Measurements from ENCODE around the gene TOGARAM2.
A peak's percentile ranks its signal among the peaks of the same experiment; 100 is the strongest.

Gene TOGARAM2

GRCh38 chr2:29063646-29064345 is 82.7 kb downstream of the TOGARAM2 start:
- no peak for ATAC-seq
- TF ChIP-seq GLIS3 (CRISPR knock-in tag; IDR thresholded peaks at IDR 0.05) (no peak), ZNF70 (CRISPR knock-in tag; IDR thresholded peaks at IDR 0.05) (no peak), ZFP3 (CRISPR knock-in tag; IDR thresholded peaks at IDR 0.05) (no peak), ISL1 (CRISPR knock-in tag; IDR thresholded peaks at IDR 0.05) (peak; percentile 22; the same call in 1 of the 2 replicates), ARNTL (CRISPR knock-in tag; IDR thresholded peaks at IDR 0.05; ENCODE audit: borderline replicate concordance, low read depth) (no peak), POU6F1 (CRISPR knock-in tag; IDR thresholded peaks at IDR 0.05; ENCODE audit: borderline replicate concordance, low read depth) (no peak), ESRRG (CRISPR knock-in tag; IDR thresholded peaks at IDR 0.05) (no peak), PPARA (CRISPR knock-in tag; IDR thresholded peaks at IDR 0.05; ENCODE audit: borderline replicate concordance) (no peak), RARB (CRISPR knock-in tag; IDR thresholded peaks at IDR 0.05) (no peak)

GRCh38 chr2:29064346-29064715 is 83.2 kb downstream of the TOGARAM2 start:
- ATAC-seq, result no peak
- TF ChIP-seq OSR1 (CRISPR knock-in tag; IDR thresholded peaks at IDR 0.05), result no peak
- no peak for TF ChIP-seq ZNF70 (CRISPR knock-in tag; IDR thresholded peaks at IDR 0.05)
- TF ChIP-seq ZNF565 (CRISPR knock-in tag; conservative IDR thresholded peaks at IDR 0.05; ENCODE audit: low read depth), result no peak
- no peak for TF ChIP-seq TOX (CRISPR knock-in tag; IDR thresholded peaks at IDR 0.05; ENCODE audit: borderline replicate concordance)
- TF ChIP-seq PPARA (CRISPR knock-in tag; IDR thresholded peaks at IDR 0.05; ENCODE audit: borderline replicate concordance), result no peak
- no peak for TF ChIP-seq ZFP3 (CRISPR knock-in tag; IDR thresholded peaks at IDR 0.05)
- no peak for TF ChIP-seq CSRNP3 (CRISPR knock-in tag; IDR thresholded peaks at IDR 0.05)
- TF ChIP-seq GLIS3 (CRISPR knock-in tag; IDR thresholded peaks at IDR 0.05), result no peak
- no peak for TF ChIP-seq TSHZ2 (CRISPR knock-in tag; IDR thresholded peaks at IDR 0.05)
- no peak for TF ChIP-seq ESRRG (CRISPR knock-in tag; IDR thresholded peaks at IDR 0.05)
- TF ChIP-seq SNAI2 (CRISPR knock-in tag; IDR thresholded peaks at IDR 0.05), result no peak
- no peak for TF ChIP-seq BACH2 (CRISPR knock-in tag; IDR thresholded peaks at IDR 0.05; ENCODE audit: borderline replicate concordance)
- TF ChIP-seq TCF4 (CRISPR knock-in tag; IDR thresholded peaks at IDR 0.05; ENCODE audit: borderline replicate concordance), result no peak
- TF ChIP-seq ZC3H10 (CRISPR knock-in tag; IDR thresholded peaks at IDR 0.05), result no peak

- ATAC-seq, result no peak
- TF ChIP-seq SNAI2 (CRISPR knock-in tag; IDR thresholded peaks at IDR 0.05), result no peak
- no peak for TF ChIP-seq ARNTL (CRISPR knock-in tag; IDR thresholded peaks at IDR 0.05; ENCODE audit: borderline replicate concordance, low read depth)
- no peak for TF ChIP-seq PPARA (CRISPR knock-in tag; IDR thresholded peaks at IDR 0.05; ENCODE audit: borderline replicate concordance)
- no peak for TF ChIP-seq CSRNP3 (CRISPR knock-in tag; IDR thresholded peaks at IDR 0.05)
These were observed 83.6 kb downstream of the TOGARAM2 start for GRCh38 chr2:29064746-29065067.

- TF ChIP-seq TOX (CRISPR knock-in tag; IDR thresholded peaks at IDR 0.05; ENCODE audit: borderline replicate concordance), result no peak
- TF ChIP-seq OSR1 (CRISPR knock-in tag; IDR thresholded peaks at IDR 0.05), result no peak
- TF ChIP-seq ZNF70 (CRISPR knock-in tag; IDR thresholded peaks at IDR 0.05), result no peak
- TF ChIP-seq TCF4 (CRISPR knock-in tag; IDR thresholded peaks at IDR 0.05; ENCODE audit: borderline replicate concordance), result no peak
- no peak for TF ChIP-seq ZC3H10 (CRISPR knock-in tag; IDR thresholded peaks at IDR 0.05)
- no peak for TF ChIP-seq CREB5 (CRISPR knock-in tag; IDR thresholded peaks at IDR 0.05; ENCODE audit: low read depth)
- TF ChIP-seq ZNF8 (CRISPR knock-in tag; IDR thresholded peaks at IDR 0.05), result no peak
- TF ChIP-seq ESRRG (CRISPR knock-in tag; IDR thresholded peaks at IDR 0.05), result no peak
- TF ChIP-seq CSRNP3 (CRISPR knock-in tag; IDR thresholded peaks at IDR 0.05), result no peak
- TF ChIP-seq SNAI2 (CRISPR knock-in tag; IDR thresholded peaks at IDR 0.05), result no peak
- TF ChIP-seq GLIS3 (CRISPR knock-in tag; IDR thresholded peaks at IDR 0.05), result no peak
- no peak for ATAC-seq
These were observed 84.1 kb downstream of the TOGARAM2 start for GRCh38 chr2:29065068-29065811.
